Measurements from ENCODE around the gene GMDS. TPM values are rescaled to one million over a fixed set of nuclear protein-coding genes. Genes with fewer than 3 reads are reported as not detected.
A peak's percentile ranks its signal among the peaks of the same experiment; 100 is the strongest.

Gene GMDS
- total RNA-seq, 1 donor: 23.2 TPM

DNA sequence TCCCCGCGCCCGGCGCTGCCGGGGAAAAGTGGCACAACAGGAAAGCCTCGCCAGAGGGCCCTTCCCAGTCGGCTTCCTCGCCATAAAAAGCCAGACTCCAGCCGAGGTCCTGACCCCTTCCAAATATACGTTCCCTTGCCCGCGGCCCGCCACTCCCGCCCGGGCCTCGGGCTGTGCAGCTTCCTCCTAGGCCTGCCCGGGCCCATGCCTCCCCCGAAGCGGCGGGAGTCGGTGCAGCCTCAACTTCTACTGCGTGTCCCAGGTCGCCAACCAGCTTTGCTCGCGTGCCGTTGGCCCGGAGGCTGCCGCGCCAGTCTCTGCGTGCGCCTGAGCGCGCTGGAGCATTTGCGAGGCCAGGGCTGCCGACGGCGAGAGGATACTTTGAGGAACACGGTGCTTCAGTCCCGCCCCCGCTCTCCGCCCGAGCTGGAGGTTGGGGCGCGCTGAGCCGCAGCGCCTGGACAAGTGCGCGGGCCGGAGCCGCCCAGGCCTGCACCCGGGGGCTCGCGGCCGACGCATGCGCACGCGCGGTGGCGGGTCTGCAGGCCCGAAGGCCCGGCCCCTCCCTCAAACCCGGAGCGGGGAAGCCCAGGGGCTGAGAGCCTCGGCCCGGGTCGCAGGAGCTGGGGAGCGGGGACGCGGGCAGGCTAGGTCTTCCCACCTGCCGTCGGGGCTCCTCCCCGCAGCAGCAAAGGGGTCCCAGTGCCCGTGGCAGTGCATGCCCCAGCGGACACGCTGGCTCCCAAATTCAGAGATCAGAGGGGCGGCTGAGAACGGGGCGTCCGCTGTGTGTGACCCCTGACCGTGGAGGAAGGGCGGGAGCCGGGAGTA is 625.5 kb downstream of the GMDS start:
- no peaks in the 10 kb centered on the region for H4K20me1 ChIP-seq (ENCODE audit: insufficient read depth, low read length)
- H3K27ac ChIP-seq (ENCODE audit: low read depth, low read length): peak overlapping the region; percentile 96
- H3K4me3 ChIP-seq (ENCODE audit: insufficient read depth, low read length): peak overlapping the region; percentile 59
- no peak for TF ChIP-seq CTCF (IDR thresholded peaks at IDR 0.05; ENCODE audit: extremely low read depth, low read depth, low read length)
- H3K79me2 ChIP-seq (ENCODE audit: insufficient read depth, low read length): peaks cover 91% of the 10 kb centered on the region
- peak; percentile 92 for DNase-seq (ENCODE audit: insufficient read length, low spot score, missing footprints)
- no peak overlapping the region for H2AFZ ChIP-seq (ENCODE audit: low read length)
- H3K27me3 ChIP-seq (ENCODE audit: insufficient read depth, low read length): no peaks in the 10 kb centered on the region
- H3K4me2 ChIP-seq (ENCODE audit: insufficient read depth, low read length): peak overlapping the region; percentile 90
- H3K9me3 ChIP-seq (ENCODE audit: low read depth, low read length): no peaks in the 10 kb centered on the region
- H3K4me1 ChIP-seq (ENCODE audit: insufficient read depth, low read length): peaks cover 57% of the 10 kb centered on the region
- peaks cover 6% of the 10 kb centered on the region for H3K36me3 ChIP-seq (ENCODE audit: insufficient read depth, low read length)

DNA sequence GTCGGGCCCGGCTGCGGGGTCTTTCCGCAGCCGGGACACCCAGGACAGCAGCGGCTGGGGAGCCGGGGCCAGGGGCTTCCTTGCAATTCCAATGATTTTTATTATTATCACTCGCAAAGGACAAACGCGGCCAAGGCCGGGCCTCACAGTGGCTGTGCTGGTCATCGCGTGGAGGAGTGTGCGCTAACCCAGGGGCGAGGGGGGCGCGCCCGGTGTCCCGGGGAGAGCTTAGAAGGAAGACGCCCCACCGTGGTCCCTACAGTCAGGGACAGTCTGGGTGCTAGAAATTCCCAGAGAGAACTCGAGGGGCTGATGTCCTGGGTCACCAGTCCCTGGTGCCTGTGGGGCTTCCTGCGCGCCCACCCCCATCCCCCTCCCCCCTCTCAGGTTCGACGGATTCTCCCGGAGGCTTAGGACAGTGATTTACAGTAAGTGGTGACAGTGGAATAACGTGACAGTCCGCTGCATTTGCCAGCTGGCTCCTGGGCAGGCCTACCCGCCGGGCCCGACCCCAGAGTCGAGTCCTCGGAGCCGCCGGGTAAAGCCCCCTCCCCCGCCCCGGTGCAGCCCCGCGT is 626.2 kb downstream of the GMDS start:
- peaks cover 95% of the 10 kb centered on the region for H3K79me2 ChIP-seq (ENCODE audit: insufficient read depth, low read length)
- peaks cover 57% of the 10 kb centered on the region for H3K4me1 ChIP-seq (ENCODE audit: insufficient read depth, low read length)
- TF ChIP-seq CTCF (IDR thresholded peaks at IDR 0.05; ENCODE audit: extremely low read depth, low read depth, low read length): no peak
- no peak overlapping the region for H2AFZ ChIP-seq (ENCODE audit: low read length)
- H3K27me3 ChIP-seq (ENCODE audit: insufficient read depth, low read length): no peaks in the 10 kb centered on the region
- peak overlapping the region; percentile 96 for H3K27ac ChIP-seq (ENCODE audit: low read depth, low read length)
- DNase-seq (ENCODE audit: insufficient read length, low spot score, missing footprints): peak; percentile 90
- H3K4me3 ChIP-seq (ENCODE audit: insufficient read depth, low read length): peak overlapping the region; percentile 59
- H4K20me1 ChIP-seq (ENCODE audit: insufficient read depth, low read length): no peaks in the 10 kb centered on the region
- no peaks in the 10 kb centered on the region for H3K9me3 ChIP-seq (ENCODE audit: low read depth, low read length)
- H3K4me2 ChIP-seq (ENCODE audit: insufficient read depth, low read length): peak overlapping the region; percentile 90
- H3K36me3 ChIP-seq (ENCODE audit: insufficient read depth, low read length): peaks cover 6% of the 10 kb centered on the region

- peaks cover 98% of the 10 kb centered on the region for H3K79me2 ChIP-seq (ENCODE audit: insufficient read depth, low read length)
- no peaks in the 10 kb centered on the region for H3K9me3 ChIP-seq (ENCODE audit: low read depth, low read length)
- peaks cover 6% of the 10 kb centered on the region for H3K36me3 ChIP-seq (ENCODE audit: insufficient read depth, low read length)
- no peak overlapping the region for H2AFZ ChIP-seq (ENCODE audit: low read length)
- H4K20me1 ChIP-seq (ENCODE audit: insufficient read depth, low read length): peaks cover 1% of the 10 kb centered on the region
- H3K4me1 ChIP-seq (ENCODE audit: insufficient read depth, low read length): peaks cover 54% of the 10 kb centered on the region
- DNase-seq (ENCODE audit: insufficient read length, low spot score, missing footprints): peak; percentile 86
- no peak for TF ChIP-seq CTCF (IDR thresholded peaks at IDR 0.05; ENCODE audit: extremely low read depth, low read depth, low read length)
- peak overlapping the region; percentile 96 for H3K27ac ChIP-seq (ENCODE audit: low read depth, low read length)
- peak overlapping the region; percentile 59 for H3K4me3 ChIP-seq (ENCODE audit: insufficient read depth, low read length)
- H3K4me2 ChIP-seq (ENCODE audit: insufficient read depth, low read length): peak overlapping the region; percentile 90
- no peaks in the 10 kb centered on the region for H3K27me3 ChIP-seq (ENCODE audit: insufficient read depth, low read length)
These were observed 626.9 kb downstream of the GMDS start for GRCh38 chr6:1618311-1619097.
